HCT116 (cell line): ENCODE measurements around the gene ADAMTS16. TPM values are rescaled to one million over a fixed set of nuclear protein-coding genes. Genes with fewer than 3 reads are reported as not detected.

Experiments used
- ATAC-seq: fragments of 200-7000 bp; cut with Tn5 transposase; 2 replicates; pipeline ENCODE4 v1.9.1; 2020; ENCODE audit warnings: mild to moderate bottlenecking, moderate library complexity
- BruUV-seq: library from RNA; stranded (reverse); fragments of 400-500 nt; replicated peaks from 2 replicates; lab custom pipeline; 2021; lab: Mats Ljungman, UMichigan
- CTCF ChIA-PET: fragments of 300-600 bp; sonication (Branson Sonifier 250); formaldehyde crosslinking; loops from one replicate; lab custom pipeline; 2021; ENCODE audit warnings: antibody characterized with exemption; lab: Charles Lee
- POLR2A ChIA-PET: fragments of 300-600, 350-600 bp; sonication (Branson Sonifier 250); formaldehyde crosslinking; loops from one replicate; lab custom pipeline; 2021; ENCODE audit warnings: antibody characterized with exemption; lab: Charles Lee
- RAD21 ChIA-PET, 2 experiments: fragments of 300-600 bp; sonication (Branson Sonifier 250); formaldehyde crosslinking; loops; one replicate each; lab custom pipeline; 2023; ENCODE audit warnings: low total read pairs in 2 of 2; ENCODE audit not compliant: uncharacterized antibody in 2 of 2, unreplicated experiment in 2 of 2, low non-redundant PET in 1 of 2; lab: Charles Lee
- DNase-seq: peaks from one replicate; pipeline ENCODE4 v3.0.0-alpha.2; 2010; ENCODE audit warnings: low read depth, low spot score
- H2AFZ ChIP-seq: fragments of 200-600 bp; shearing (Covaris generic), sonication (generic); 2 replicates; pipeline ENCODE4 v1.6.1; 2017; ENCODE audit warnings: low read depth, mixed run types, mixed read lengths, antibody characterized with exemption, low read length; ENCODE audit not compliant: poor library complexity, severe bottlenecking
- H3K27ac ChIP-seq: 2 replicates; pipeline ENCODE4 v1.5.1; 2012; ENCODE audit warnings: low read depth, low read length
- H3K27me3 ChIP-seq: fragments of 200-600 bp; sonication (generic); 2 replicates; pipeline ENCODE4 v1.6.1; 2016; ENCODE audit warnings: mixed run types, low read length, mixed read lengths; ENCODE audit not compliant: insufficient read depth
- H3K36me3 ChIP-seq, 2 experiments: fragments of 200-500 bp in 1 of 2; fragments of 200-600 bp in 1 of 2; sonication (Bioruptor generic) in 1 of 2; sonication (generic) in 1 of 2; 2 replicates each; pipeline versions ENCODE4 v1.5.1 to v1.6.1; 2014 to 2016; ENCODE audit warnings: low read length in 2 of 2, inconsistent platforms in 1 of 2, mixed read lengths in 1 of 2, mixed run types in 1 of 2; ENCODE audit not compliant: insufficient read depth in 2 of 2, control insufficient read depth in 1 of 2
- H3K4me1 ChIP-seq, 2 experiments: fragments of 200-600 bp in 1 of 2; sonication (generic) in 1 of 2; 2 replicates each; pipeline versions ENCODE4 v1.5.1 to v1.6.1; 2012 to 2017; ENCODE audit warnings: low read length in 2 of 2, inconsistent platforms in 1 of 2, mild to moderate bottlenecking in 1 of 2, mixed read lengths in 1 of 2, mixed run types in 1 of 2, moderate library complexity in 1 of 2; ENCODE audit not compliant: insufficient read depth in 2 of 2, control insufficient read depth in 1 of 2
- H3K4me2 ChIP-seq: fragments of 200-600 bp; sonication (generic); 2 replicates; pipeline ENCODE4 v1.6.1; 2017; ENCODE audit warnings: mixed run types, low read length, mixed read lengths
- H3K4me3 ChIP-seq, 2 experiments: fragments of 200-600 bp in 1 of 2; sonication (generic) in 1 of 2; replicated peaks in 1 of 2; 2 replicates each; pipeline ENCODE4 v1.5.1; 2011 to 2016; ENCODE audit warnings: low read length in 2 of 2, control low read depth in 1 of 2, low read depth in 1 of 2, mild to moderate bottlenecking in 1 of 2, mixed read lengths in 1 of 2, mixed run types in 1 of 2
- H3K79me2 ChIP-seq: fragments of 200-600 bp; sonication (generic); 2 replicates; pipeline ENCODE4 v1.6.1; 2017; ENCODE audit warnings: mild to moderate bottlenecking, mixed run types, low read length, moderate library complexity, mixed read lengths; ENCODE audit not compliant: insufficient read depth
- H3K9ac ChIP-seq: fragments of 200-600 bp; sonication (generic); 2 replicates; pipeline ENCODE4 v1.6.1; 2016; ENCODE audit warnings: low read length, mixed read lengths
- H3K9me2 ChIP-seq: fragments of 200-600 bp; sonication (generic), shearing (Covaris generic); 2 replicates; pipeline ENCODE4 v1.6.1; 2017; ENCODE audit warnings: mixed run types, mild to moderate bottlenecking, moderate library complexity; ENCODE audit not compliant: insufficient read depth
- H3K9me3 ChIP-seq, 2 experiments: fragments of 200-500 bp in 1 of 2; fragments of 200-600 bp in 1 of 2; sonication (Bioruptor generic) in 1 of 2; sonication (generic) in 1 of 2; 2 replicates each; pipeline ENCODE4 v1.6.1; 2014 to 2017; ENCODE audit warnings: low read length in 2 of 2, mixed read lengths in 2 of 2, inconsistent platforms in 1 of 2, low read depth in 1 of 2, mild to moderate bottlenecking in 1 of 2, mixed run types in 1 of 2, moderate library complexity in 1 of 2; ENCODE audit not compliant: control insufficient read depth in 1 of 2, insufficient read depth in 1 of 2
- H4K20me1 ChIP-seq: fragments of 200-600 bp; sonication (generic), shearing (Covaris generic); 2 replicates; pipeline ENCODE4 v1.6.1; 2017; ENCODE audit warnings: mixed run types, mild to moderate bottlenecking, moderate library complexity; ENCODE audit not compliant: insufficient read depth
- CBX3 ChIP-seq: IDR thresholded peaks from 2 replicates; pipeline ENCODE4 v1.6.1; 2012; ENCODE audit warnings: low read depth
- EZH2 ChIP-seq: fragments of 200-600 bp; sonication (generic); IDR thresholded peaks from 2 replicates; pipeline ENCODE4 v1.6.1; 2017; ENCODE audit warnings: antibody characterized with exemption, mixed run types
- FOSL1 ChIP-seq: IDR thresholded peaks from 2 replicates; pipeline ENCODE4 v1.6.1; 2012; ENCODE audit warnings: low read depth
- SRF ChIP-seq: IDR thresholded peaks from 2 replicates; pipeline ENCODE4 v1.6.1; 2012; ENCODE audit warnings: low read depth
- ZBTB33 ChIP-seq: IDR thresholded peaks from 2 replicates; pipeline ENCODE4 v1.6.1; 2011; ENCODE audit warnings: mild to moderate bottlenecking, low read length, moderate library complexity; ENCODE audit not compliant: insufficient replicate concordance; ENCODE audit errors: extremely low read depth
- intact Hi-C: fragments of 100-400 bp; cut with micrococcal nuclease; formaldehyde crosslinking; loops from 2 replicates; pipeline ENCODE4 v1.10.0; 2022
- total RNA-seq: library from RNA; stranded (reverse); gene quantifications from one replicate; pipeline ENCODE4 v1.2.1, GENCODE V29; 2021; ENCODE audit not compliant: unreplicated experiment

Gene ADAMTS16
- total RNA-seq, 1 experiment from 2014 or later, result 2.4 TPM

DNA sequence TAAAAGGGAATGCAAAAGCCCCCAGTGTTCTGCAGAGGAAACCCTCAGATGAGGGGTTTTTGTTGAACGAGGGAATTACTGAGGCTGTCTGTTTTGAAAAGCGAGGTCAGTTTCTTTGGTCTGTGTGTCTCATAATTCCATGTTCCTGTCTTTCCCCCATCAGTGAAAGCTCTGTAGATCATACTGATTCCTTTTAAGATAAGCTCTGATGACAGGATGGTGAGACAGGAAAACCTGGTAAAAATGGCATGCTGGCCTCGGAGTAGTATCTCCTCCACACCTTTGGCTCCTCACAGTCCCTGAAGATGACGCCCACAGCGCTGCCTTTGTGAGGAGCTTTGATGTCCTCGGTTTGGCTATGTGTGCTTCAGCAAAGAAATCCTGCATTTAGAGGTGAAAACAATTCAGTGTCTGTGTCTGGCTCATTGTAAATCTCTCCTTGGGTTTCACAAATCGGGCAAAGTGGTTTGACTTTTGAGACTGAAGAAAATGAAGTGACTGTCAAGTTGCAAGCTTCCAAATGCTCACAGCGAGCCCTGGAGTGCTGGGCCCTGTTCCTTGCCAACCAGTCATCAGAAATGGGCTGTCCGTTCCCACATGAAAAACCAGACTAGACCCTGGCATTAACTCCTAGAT, 157.4 kb downstream of the ADAMTS16 start (continued):
- no peak for TF ChIP-seq ZBTB33
- TF ChIP-seq FOSL1, result no peak
- no peak for TF ChIP-seq CBX3
- TF ChIP-seq SRF, result no peak
- TF ChIP-seq, all 23 proteins: peak for 0

DNA sequence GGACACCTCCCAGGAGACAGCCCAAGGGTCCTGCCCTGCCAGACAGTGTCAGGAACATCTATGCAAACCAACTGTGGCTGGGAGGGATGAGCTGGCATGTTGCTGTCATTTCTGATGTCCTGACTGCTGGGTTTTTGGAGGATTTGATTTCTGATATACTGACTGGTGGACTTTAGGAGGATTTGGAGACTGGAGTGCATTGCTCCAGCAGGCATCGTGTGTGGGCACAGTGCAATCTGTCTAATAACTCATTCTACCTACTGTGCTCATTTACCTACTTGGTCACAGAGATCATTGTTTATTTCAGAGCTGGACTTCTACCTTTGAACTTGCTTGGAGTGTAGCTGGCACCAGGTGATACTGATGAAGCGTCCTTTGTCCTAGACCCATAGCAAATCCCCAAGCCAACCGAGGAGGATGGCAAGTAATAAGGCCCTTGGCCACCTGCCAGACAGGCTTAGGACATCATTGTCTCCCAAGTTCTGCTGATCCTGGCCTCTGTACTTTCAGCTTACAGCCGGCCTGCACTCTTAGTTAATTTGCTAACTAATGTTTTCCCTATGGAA, 158.0 kb downstream of the ADAMTS16 start:
- no TSS peak for BruUV-seq

More for the DNA sequence above, 158.0 kb downstream of the ADAMTS16 start:
- no peak overlapping the region for H3K4me2 ChIP-seq
- no peaks in the 10 kb centered on the region for H3K27me3 ChIP-seq
- H4K20me1 ChIP-seq, result no peaks in the 10 kb centered on the region
- no peaks in the 10 kb centered on the region for H3K36me3 ChIP-seq
- H3K27ac ChIP-seq, result no peak overlapping the region
- no peaks in the 10 kb centered on the region for H3K4me1 ChIP-seq
- no peak for DNase-seq
- no peak for ATAC-seq
- ChIA-PET RAD21 (no interaction called here), POLR2A (no interaction called here), CTCF (no interaction called here)
- H3K4me3 ChIP-seq, result no peak overlapping the region
- no peak for TF ChIP-seq EZH2
- no peaks in the 10 kb centered on the region for H3K79me2 ChIP-seq
- H3K9me3 ChIP-seq, result no peaks in the 10 kb centered on the region
- no peak overlapping the region for H3K9ac ChIP-seq
- H3K9me2 ChIP-seq, result no peaks in the 10 kb centered on the region
- H2AFZ ChIP-seq, result no peak overlapping the region
- intact Hi-C loops, result no loop called here
